Osteoblast (primary cell): ENCODE measurements around the gene C11orf21. TPM values are rescaled to one million over a fixed set of nuclear protein-coding genes. Genes with fewer than 3 reads are reported as not detected.

Experiments used
- DNase-seq: peaks from one replicate; pipeline ENCODE4 v3.0.0; 2011; ENCODE audit warnings: low spot score, mixed read lengths; ENCODE audit not compliant: insufficient read length; ENCODE audit errors: missing footprints
- H2AFZ ChIP-seq: 2 replicates; pipeline ENCODE4 v1.6.0; 2011; ENCODE audit warnings: mild to moderate bottlenecking, low read length
- H3K27ac ChIP-seq: 2 replicates; pipeline ENCODE4 v1.5.1; 2011; ENCODE audit warnings: mild to moderate bottlenecking, low read depth, low read length, moderate library complexity
- H3K27me3 ChIP-seq: 2 replicates; pipeline ENCODE4 v1.6.0; 2012; ENCODE audit warnings: mild to moderate bottlenecking, control low read depth, inconsistent platforms, low read length, moderate library complexity; ENCODE audit not compliant: insufficient read depth
- H3K36me3 ChIP-seq: 2 replicates; pipeline ENCODE4 v1.5.1; 2011; ENCODE audit warnings: mild to moderate bottlenecking, low read length, control low read depth, moderate library complexity; ENCODE audit not compliant: insufficient read depth
- H3K4me1 ChIP-seq: 2 replicates; pipeline ENCODE4 v1.5.1; 2011; ENCODE audit warnings: mild to moderate bottlenecking, low read length, control low read depth, moderate library complexity; ENCODE audit not compliant: insufficient read depth
- H3K4me2 ChIP-seq: 2 replicates; pipeline ENCODE4 v1.6.0; 2011; ENCODE audit warnings: mild to moderate bottlenecking, low read length; ENCODE audit not compliant: insufficient read depth
- H3K4me3 ChIP-seq: fragments of 200-600 bp; sonication (generic); 3 replicates; pipeline ENCODE4 v1.5.1; 2012; ENCODE audit warnings: mild to moderate bottlenecking, low read length, inconsistent platforms; ENCODE audit not compliant: insufficient read depth
- H3K79me2 ChIP-seq: 2 replicates; pipeline ENCODE4 v1.6.0; 2012; ENCODE audit warnings: mild to moderate bottlenecking, low read length, control low read depth, inconsistent platforms; ENCODE audit not compliant: insufficient read depth
- H3K9me3 ChIP-seq: 2 replicates; pipeline ENCODE4 v1.5.1; 2011; ENCODE audit warnings: low read depth, low read length, control low read depth
- H4K20me1 ChIP-seq: 2 replicates; pipeline ENCODE4 v1.6.0; 2012; ENCODE audit warnings: mild to moderate bottlenecking, low read length, control low read depth; ENCODE audit not compliant: insufficient read depth
- CTCF ChIP-seq: IDR thresholded peaks from 2 replicates; pipeline ENCODE4 v1.5.1; 2011; ENCODE audit warnings: mild to moderate bottlenecking, low read depth, low read length, moderate library complexity; ENCODE audit errors: extremely low read depth
- total RNA-seq: library from RNA; depleted of rRNA; stranded (reverse); fragments of >200 nt; gene quantifications from 2 replicates; pipeline ENCODE4 v1.2.3, GENCODE V29; 2012

C11orf21 gene
- total RNA-seq, 1 donor, result 0.36 TPM

GRCh38 chr11:2330696-2331095 lies 29.0 kb upstream of the C11orf21 start:
- Histone ChIP-seq H2AFZ (no peak overlapping the region), H3K36me3 (no peaks in the 10 kb centered on the region), H3K27me3 (no peaks in the 10 kb centered on the region), H3K4me2 (no peak overlapping the region), H3K9me3 (peaks cover 2% of the 10 kb centered on the region), H3K4me3 (no peak overlapping the region), H3K79me2 (no peaks in the 10 kb centered on the region), H3K4me1 (no peaks in the 10 kb centered on the region), H3K27ac (no peak overlapping the region), H4K20me1 (no peaks in the 10 kb centered on the region)
- DNase-seq, result no peak
- TF ChIP-seq CTCF, result no peak

GRCh38 chr11:2329551-2329950 lies 27.8 kb upstream of the C11orf21 start:
- no peaks in the 10 kb centered on the region for H3K4me1 ChIP-seq
- H4K20me1 ChIP-seq, result no peaks in the 10 kb centered on the region
- H3K4me2 ChIP-seq, result no peak overlapping the region
- no peak for DNase-seq
- H2AFZ ChIP-seq, result no peak overlapping the region
- H3K36me3 ChIP-seq, result no peaks in the 10 kb centered on the region
- no peak overlapping the region for H3K4me3 ChIP-seq
- no peaks in the 10 kb centered on the region for H3K27me3 ChIP-seq
- no peak overlapping the region for H3K27ac ChIP-seq
- H3K79me2 ChIP-seq, result no peaks in the 10 kb centered on the region
- TF ChIP-seq CTCF, result no peak
- H3K9me3 ChIP-seq, result peaks cover 2% of the 10 kb centered on the region

- H3K27ac ChIP-seq, result no peak overlapping the region
- no peak overlapping the region for H3K4me3 ChIP-seq
- no peaks in the 10 kb centered on the region for H3K36me3 ChIP-seq
- H3K4me1 ChIP-seq, result no peaks in the 10 kb centered on the region
- TF ChIP-seq CTCF, result no peak
- H4K20me1 ChIP-seq, result no peaks in the 10 kb centered on the region
- no peaks in the 10 kb centered on the region for H3K27me3 ChIP-seq
- no peak overlapping the region for H2AFZ ChIP-seq
- DNase-seq, result no peak
- no peak overlapping the region for H3K4me2 ChIP-seq
- H3K79me2 ChIP-seq, result no peaks in the 10 kb centered on the region
- peaks cover 2% of the 10 kb centered on the region for H3K9me3 ChIP-seq
These were observed 27.1 kb upstream of the C11orf21 start for GRCh38 chr11:2328656-2329354.

GRCh38 chr11:2328021-2328420 lies 26.3 kb upstream of the C11orf21 start:
- Histone ChIP-seq H4K20me1 (no peaks in the 10 kb centered on the region), H3K79me2 (no peaks in the 10 kb centered on the region), H3K4me1 (no peaks in the 10 kb centered on the region), H3K4me3 (no peak overlapping the region), H2AFZ (no peak overlapping the region), H3K36me3 (no peaks in the 10 kb centered on the region), H3K27me3 (no peaks in the 10 kb centered on the region), H3K9me3 (peaks cover 2% of the 10 kb centered on the region), H3K4me2 (no peak overlapping the region), H3K27ac (no peak overlapping the region)
- no peak for TF ChIP-seq CTCF
- DNase-seq, result no peak
